GM20000 (cell line): Measurements from ENCODE around the gene ASB11.
"Not testable (repeated sequence)": the region's sequence is repeated elsewhere in the genome, so short reads cannot be mapped to it uniquely, and the experiment has no call there.

Source experiments
- DNase-seq: peaks from one replicate; pipeline ENCODE4 v3.0.0; 2012; ENCODE audit warnings: low spot score
- TF ChIP-seq, protein P1 (sequence below): IDR thresholded peaks from 2 replicates; pipeline ENCODE4 v1.5.1; 2012; ENCODE audit warnings: mild to moderate bottlenecking, control low read depth; ENCODE audit errors: extremely low read depth, missing control alignments

ASB11 gene

DNA sequence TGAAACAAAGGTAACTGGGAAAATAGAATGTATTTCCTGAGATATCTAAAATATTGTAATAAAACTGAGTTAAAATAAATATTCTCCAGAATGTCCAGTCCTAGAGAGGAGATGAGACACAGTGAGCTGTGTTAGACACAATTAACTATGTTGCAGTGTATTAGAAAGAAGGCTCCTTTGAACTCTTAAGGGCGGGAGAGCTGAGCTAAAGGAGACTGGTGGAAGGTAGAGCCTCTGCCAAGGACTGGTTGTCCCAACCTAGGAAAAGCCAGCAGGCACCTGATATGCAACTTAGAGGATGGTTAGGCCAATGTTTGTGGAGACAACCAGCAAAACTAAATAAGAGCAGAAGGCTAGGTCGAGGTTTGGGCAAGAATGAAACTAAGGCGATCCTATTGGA lies 4.3 kb downstream of the ASB11 start:
- DNase-seq, result no peak
- TF ChIP-seq, protein P1, sequence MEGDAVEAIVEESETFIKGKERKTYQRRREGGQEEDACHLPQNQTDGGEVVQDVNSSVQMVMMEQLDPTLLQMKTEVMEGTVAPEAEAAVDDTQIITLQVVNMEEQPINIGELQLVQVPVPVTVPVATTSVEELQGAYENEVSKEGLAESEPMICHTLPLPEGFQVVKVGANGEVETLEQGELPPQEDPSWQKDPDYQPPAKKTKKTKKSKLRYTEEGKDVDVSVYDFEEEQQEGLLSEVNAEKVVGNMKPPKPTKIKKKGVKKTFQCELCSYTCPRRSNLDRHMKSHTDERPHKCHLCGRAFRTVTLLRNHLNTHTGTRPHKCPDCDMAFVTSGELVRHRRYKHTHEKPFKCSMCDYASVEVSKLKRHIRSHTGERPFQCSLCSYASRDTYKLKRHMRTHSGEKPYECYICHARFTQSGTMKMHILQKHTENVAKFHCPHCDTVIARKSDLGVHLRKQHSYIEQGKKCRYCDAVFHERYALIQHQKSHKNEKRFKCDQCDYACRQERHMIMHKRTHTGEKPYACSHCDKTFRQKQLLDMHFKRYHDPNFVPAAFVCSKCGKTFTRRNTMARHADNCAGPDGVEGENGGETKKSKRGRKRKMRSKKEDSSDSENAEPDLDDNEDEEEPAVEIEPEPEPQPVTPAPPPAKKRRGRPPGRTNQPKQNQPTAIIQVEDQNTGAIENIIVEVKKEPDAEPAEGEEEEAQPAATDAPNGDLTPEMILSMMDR, result no peak

DNA sequence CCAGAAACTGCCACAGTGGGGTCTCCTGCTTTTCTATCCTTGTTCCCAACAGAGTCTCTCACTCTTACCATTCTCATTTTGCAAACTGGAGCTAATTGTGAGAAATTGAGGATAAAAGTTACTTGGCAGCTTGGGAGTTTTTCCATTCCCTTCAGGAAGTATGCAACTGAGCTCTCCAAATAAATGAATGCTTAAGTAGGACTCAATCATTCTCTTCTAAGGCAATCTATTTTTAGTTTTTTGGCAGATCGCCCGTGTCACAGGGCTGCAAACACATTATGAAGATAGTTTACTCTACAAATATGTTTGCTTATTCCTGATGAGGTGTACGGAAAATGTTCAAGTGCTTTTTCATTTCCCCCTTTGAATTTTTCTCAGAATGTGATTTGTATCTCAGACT lies 5.3 kb downstream of the ASB11 start:
- DNase-seq, result no peak
- TF ChIP-seq, protein P1, result no peak

DNA sequence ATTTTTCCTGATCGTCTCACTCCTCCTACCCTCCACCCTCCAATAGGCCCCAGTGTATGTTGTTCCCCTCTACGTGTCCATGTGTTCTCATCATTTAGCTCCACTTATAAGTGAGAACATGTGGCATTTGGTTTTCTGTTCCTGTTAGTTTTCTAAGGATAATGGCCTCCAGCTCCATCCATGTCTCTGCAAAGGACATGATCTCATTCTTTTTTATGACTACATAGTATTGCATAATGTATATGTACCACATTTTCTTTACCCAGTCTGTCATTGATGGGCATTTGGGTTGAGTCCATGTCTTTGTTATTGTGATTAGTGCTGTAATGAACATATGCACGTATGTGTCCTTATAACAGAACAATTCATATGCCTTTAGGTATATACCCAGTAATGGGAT lies 9.5 kb downstream of the ASB11 start:
- not testable (repeated sequence) for DNase-seq

DNA sequence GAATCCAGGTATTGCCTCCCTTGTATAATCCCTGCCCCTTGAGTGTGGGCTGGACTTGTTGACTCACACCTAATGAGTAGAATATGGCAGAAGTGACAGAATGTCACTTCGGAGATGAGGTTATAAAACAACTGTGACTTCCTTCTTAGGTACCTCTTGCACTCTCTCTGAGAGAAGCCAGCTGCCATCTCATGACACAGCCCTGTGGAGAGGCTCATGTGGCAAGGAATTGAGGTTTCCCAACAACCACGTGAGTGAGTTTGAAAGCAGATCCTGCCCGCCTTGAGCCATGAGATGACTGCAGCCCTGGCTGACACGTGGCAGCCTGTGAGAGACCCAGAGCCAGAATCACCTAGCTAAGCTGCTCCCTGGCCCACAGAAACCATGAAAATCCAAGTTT lies 13.5 kb downstream of the ASB11 start:
- no peak for DNase-seq
- TF ChIP-seq, protein P1, result no peak

DNA sequence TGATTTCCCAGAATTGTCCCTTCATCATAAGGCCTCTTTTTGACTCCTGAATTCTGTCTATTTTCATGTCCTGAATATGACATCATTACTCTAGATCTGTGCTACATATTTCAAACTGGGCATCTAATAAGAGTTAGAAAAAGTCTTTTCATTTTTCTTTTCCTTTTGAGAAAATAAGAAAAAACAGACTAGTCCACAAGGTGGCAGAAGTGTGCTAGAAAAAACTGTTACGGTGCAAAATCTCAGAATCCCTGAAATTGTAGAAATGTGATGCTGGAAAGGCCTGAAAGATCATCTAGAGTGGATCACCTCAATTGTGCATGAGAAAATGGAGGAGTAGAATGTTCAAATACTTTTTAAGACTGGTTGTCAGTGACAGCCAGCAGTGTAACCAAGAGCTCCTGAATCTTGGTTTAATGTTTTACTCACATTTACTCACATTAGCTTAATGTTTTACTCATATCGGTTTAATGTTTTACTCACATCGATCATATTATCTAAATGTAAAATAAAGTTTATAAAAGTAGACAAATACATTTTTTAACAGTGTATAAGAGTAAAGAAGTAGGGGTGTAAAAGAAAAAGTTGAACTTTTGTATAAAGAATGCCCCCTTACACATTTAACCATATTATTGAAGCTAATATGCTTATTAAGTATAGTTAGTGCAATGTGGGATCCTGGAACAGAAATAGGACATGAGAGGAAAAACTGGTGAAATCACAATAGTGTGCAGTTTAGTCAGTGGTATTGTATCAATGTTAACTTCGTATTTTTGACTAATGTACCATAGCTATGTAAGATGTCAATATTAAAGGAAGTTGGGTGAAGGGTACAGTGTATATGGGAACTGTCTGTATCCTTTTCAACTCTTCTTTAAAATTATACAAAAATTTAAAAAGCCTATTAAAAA lies 15.2 kb downstream of the ASB11 start:
- DNase-seq, result peak; percentile 7

DNA sequence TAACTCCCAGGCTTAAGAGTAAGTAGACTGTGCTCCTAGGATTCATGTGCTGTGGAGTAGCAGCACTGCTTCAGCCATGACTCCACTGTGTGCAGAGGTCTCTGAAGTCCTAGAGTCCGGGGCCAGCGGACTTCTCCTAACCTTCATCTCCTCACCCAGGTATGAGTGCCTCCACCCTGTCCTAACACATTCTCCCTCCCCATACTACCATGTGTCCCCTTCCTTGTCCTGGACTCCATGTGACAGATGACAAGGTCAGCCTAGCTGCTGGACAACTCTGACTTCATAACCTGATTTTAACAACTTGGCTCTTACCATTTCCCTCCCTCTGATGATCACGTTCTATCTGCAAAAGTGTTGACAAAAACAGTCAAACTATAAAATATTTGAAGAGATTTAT lies 16.7 kb downstream of the ASB11 start:
- DNase-seq, result no peak
- TF ChIP-seq, protein P1, result no peak

More for the DNA sequence above, 15.2 kb downstream of the ASB11 start:
- TF ChIP-seq, protein P1, result no peak

DNA sequence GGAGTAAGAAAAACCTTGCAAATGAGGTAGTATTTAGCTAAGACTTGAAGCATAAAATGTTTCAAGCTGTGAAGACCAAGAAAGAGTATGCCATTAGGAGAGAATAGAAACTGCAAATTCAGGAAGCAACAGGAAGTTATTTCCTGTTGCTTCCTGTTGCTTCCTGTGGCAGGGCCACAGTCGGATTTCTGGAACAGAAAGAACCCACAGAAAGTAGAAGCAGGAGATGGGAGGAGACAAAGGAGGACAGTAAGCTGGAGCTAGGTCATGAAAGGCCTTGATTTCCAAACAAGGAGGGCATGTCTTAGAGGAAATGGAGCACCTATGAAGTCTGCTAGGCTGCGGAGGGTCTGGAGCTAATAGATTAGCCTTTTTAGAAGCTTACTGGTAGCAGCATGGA lies 17.2 kb downstream of the ASB11 start:
- TF ChIP-seq, protein P1, result no peak
- DNase-seq, result no peak

DNA sequence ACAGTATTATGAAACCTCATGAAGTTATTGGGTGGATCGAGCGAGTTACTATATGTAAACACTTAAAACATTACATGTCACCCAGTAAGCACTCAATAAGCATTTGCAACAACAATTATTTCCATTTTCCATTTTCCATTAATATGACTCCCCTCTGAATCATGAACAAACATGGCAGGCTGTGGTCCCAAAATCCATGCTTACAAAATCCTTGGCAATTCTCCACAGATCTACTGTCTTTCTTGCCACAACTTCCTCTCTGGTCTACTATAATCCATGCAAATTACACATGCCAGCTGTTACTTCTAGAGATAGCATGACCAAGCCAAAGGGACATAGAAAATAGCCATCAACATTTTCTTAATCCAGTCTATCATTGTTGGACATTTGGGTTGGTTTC lies 22.0 kb downstream of the ASB11 start:
- no peak for DNase-seq
- TF ChIP-seq, protein P1, result no peak
